DMS79 (cell line): ENCODE data around the gene ANXA4.

ENCODE experiments used
- DNase-seq: peaks from one replicate; lab custom pipeline; 2025; lab: John Stamatoyannopoulos, UW

The ANXA4 gene

GRCh38 chr2:69846182-69847067 lies 104.5 kb downstream of the ANXA4 start:
- no peak for DNase-seq

- no peak for DNase-seq
Measured at GRCh38 chr2:69847068-69847828, 105.3 kb downstream of the ANXA4 start.

- DNase-seq, result no peak
Measured at GRCh38 chr2:69848186-69848790, 106.4 kb downstream of the ANXA4 start.

- no peak for DNase-seq
Measured at GRCh38 chr2:69858261-69858660, 116.3 kb downstream of the ANXA4 start.

- DNase-seq, result no peak
Measured at GRCh38 chr2:69863298-69863697, 121.4 kb downstream of the ANXA4 start.
